Mesodermal cell (in vitro differentiated cells): Measurements from ENCODE around the gene MRPL3.

ENCODE experiments used
- H3K27ac ChIP-seq: 2 replicates; pipeline ENCODE4 v1.7.0; 2013; ENCODE audit warnings: mild to moderate bottlenecking, low read depth, low read length, moderate library complexity; ENCODE audit not compliant: severe bottlenecking
- H3K36me3 ChIP-seq: 2 replicates; pipeline ENCODE4 v1.7.1; 2013; ENCODE audit warnings: mild to moderate bottlenecking, low read length, moderate library complexity; ENCODE audit not compliant: control insufficient read depth, insufficient read depth
- H3K4me1 ChIP-seq: one replicate; pipeline ENCODE4 v1.7.1; 2013; ENCODE audit warnings: mild to moderate bottlenecking, low read length; ENCODE audit not compliant: insufficient read depth, control insufficient read depth, poor library complexity, severe bottlenecking
- H3K4me3 ChIP-seq: 2 replicates; pipeline ENCODE4 v1.7.0; 2013; ENCODE audit warnings: low read length, control low read depth, mild to moderate bottlenecking; ENCODE audit not compliant: insufficient read depth, poor library complexity, severe bottlenecking; ENCODE audit errors: extremely low read depth
- H3K9me3 ChIP-seq: 2 replicates; pipeline ENCODE4 v1.7.1; 2013; ENCODE audit warnings: mild to moderate bottlenecking, low read length, moderate library complexity; ENCODE audit not compliant: control insufficient read depth
- WGBS, 2 experiments: methylation state at CpG; one replicate each; pipeline ENCODE4 v1.1.5; 2013; ENCODE audit warnings: missing lambda C conversion rate in 2 of 2; ENCODE audit not compliant: insufficient coverage in 2 of 2; 5-methylcytosine and 5-hydroxymethylcytosine counted together

The MRPL3 gene

GRCh38 chr3:131458653-131459052, 44.1 kb downstream of the MRPL3 start:
- H3K4me3 ChIP-seq: no peak overlapping the region
- no peaks in the 10 kb centered on the region for H3K9me3 ChIP-seq
- H3K27ac ChIP-seq: no peak overlapping the region
- H3K36me3 ChIP-seq: peaks cover 14% of the 10 kb centered on the region
- 93% methylated on average over 2 to 3 of the region's 3 CpGs for WGBS, 2 experiments
- H3K4me1 ChIP-seq: no peaks in the 10 kb centered on the region

GRCh38 chr3:131457220-131457619, 45.6 kb downstream of the MRPL3 start:
- no peaks in the 10 kb centered on the region for H3K4me1 ChIP-seq
- no CpG with 5 or more reads among the region's 1 CpG for WGBS, 2 experiments
- no peak overlapping the region for H3K4me3 ChIP-seq
- H3K36me3 ChIP-seq: peaks cover 10% of the 10 kb centered on the region
- H3K9me3 ChIP-seq: no peaks in the 10 kb centered on the region
- no peak overlapping the region for H3K27ac ChIP-seq

DNA sequence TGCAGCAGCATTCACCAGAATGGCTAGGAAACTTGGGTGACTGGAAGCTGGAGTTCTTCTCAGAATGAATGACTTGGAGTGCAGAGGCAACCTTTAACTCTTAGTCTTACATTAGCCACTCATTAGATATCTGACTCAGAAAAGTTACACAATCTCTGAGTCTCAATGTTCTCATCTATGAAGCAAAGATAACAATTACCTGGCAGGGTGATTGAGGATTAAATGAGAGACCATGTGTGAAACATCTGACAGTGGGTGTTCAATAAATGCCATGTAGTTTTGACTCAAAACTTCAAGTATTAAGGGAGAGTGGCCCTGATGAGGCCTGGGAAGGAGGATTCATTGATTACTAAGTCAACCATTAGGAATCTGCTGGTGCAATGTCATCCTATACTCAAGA, 48.3 kb downstream of the MRPL3 start:
- Histone ChIP-seq H3K9me3 (no peaks in the 10 kb centered on the region), H3K4me3 (no peak overlapping the region), H3K4me1 (no peaks in the 10 kb centered on the region), H3K27ac (no peak overlapping the region), H3K36me3 (no peaks in the 10 kb centered on the region)

DNA sequence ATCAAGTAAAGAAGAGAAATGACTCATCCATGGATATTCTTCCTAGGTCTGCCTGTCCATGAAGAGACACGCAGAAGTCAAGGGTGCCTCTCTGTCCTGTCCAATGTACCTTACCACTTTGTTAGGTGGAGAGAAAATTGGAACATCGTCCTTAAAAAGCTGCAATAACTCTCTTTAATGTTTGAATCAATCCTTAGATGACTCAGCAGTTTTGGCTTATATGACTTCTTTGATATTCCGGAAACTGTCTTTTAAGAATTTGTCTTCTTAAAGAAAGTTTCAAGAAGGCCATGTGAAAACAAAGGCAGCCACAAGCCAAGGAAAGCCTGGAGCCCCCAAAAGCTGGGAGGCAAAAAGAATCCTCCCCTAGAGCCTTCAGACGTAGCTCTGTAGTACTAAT, 49.2 kb downstream of the MRPL3 start:
- Histone ChIP-seq H3K9me3 (no peaks in the 10 kb centered on the region), H3K27ac (no peak overlapping the region), H3K36me3 (no peaks in the 10 kb centered on the region), H3K4me3 (no peak overlapping the region), H3K4me1 (no peaks in the 10 kb centered on the region)
- 100% methylated on average over 1 of the region's 4 CpGs; no CpG with 5 or more reads in 1 of the 2 experiments for WGBS, 2 experiments

DNA sequence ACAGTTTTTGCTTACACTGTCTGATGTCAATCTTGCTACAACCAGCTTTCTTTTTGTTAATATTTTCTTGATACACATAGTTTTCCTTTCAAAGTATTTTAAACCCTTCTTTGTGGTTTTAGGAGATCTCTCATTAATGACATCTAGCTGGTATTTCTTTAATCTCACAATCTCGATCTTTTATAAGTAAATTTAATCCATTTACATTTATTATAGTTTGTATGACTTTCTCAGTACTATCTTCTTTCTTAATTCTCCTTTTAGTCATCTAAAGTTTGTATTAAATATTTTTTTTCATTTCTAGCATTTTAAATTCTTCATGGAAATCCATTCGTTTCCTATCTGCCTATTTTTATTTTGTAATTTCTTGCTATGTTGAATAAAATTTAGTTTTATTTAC, 55.4 kb downstream of the MRPL3 start:
- Histone ChIP-seq H3K36me3 (no peaks in the 10 kb centered on the region), H3K4me1 (no peaks in the 10 kb centered on the region), H3K4me3 (no peak overlapping the region), H3K27ac (no peak overlapping the region), H3K9me3 (no peaks in the 10 kb centered on the region)
- no CpG with 5 or more reads among the region's 2 CpGs for WGBS, 2 experiments

DNA sequence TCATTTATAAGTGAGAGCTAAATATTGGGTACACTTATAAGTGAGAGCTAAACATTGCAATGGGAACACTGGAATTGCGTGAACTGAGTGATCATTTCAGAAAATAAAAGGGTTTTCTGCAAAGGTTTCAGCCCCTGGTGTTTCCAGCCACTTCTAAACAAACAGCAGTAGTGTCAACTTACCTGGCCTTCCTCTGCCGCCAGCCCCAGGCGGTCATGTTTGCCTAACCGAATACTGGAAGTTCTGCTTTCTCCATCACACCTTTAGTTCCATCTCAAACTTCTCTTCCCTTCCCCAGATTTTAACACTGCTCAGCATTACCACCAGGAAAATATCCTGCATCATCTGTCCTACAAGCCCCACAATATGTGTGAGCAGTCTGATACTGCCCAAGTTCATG, 58.6 kb downstream of the MRPL3 start:
- Histone ChIP-seq H3K36me3 (no peaks in the 10 kb centered on the region), H3K27ac (no peak overlapping the region), H3K4me3 (no peak overlapping the region), H3K4me1 (no peaks in the 10 kb centered on the region), H3K9me3 (no peaks in the 10 kb centered on the region)
- WGBS, 2 experiments: 93 to 94% methylated on average over 3 to 4 of the region's 4 CpGs

DNA sequence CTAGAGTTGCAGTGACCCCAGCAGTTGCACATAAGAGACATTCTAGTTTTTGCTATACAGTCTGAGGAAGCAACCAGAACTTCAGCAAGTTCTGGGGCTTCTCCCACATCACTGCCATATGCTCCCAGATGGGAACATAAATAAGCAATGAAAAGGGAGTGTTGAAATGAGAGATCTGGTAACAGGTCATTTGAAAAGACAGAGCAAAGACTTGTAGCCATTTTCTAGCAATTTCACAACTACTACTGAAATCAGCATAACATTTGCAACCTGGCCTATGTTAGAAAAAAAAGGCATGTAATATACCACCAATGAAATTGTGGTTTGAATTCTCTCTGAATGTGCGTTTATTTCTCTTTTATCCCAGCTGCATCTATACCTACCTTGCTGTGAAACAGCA, 63.7 kb downstream of the MRPL3 start:
- Histone ChIP-seq H3K4me3 (no peak overlapping the region), H3K27ac (no peak overlapping the region), H3K36me3 (no peaks in the 10 kb centered on the region), H3K4me1 (no peaks in the 10 kb centered on the region), H3K9me3 (no peaks in the 10 kb centered on the region)
- WGBS, 2 experiments: 80% methylated on average over 1 of the region's 1 CpG; no CpG with 5 or more reads in 1 of the 2 experiments

GRCh38 chr3:131435000-131435399, 67.8 kb downstream of the MRPL3 start:
- Histone ChIP-seq H3K4me3 (no peak overlapping the region), H3K27ac (no peak overlapping the region), H3K9me3 (no peaks in the 10 kb centered on the region), H3K36me3 (no peaks in the 10 kb centered on the region), H3K4me1 (no peaks in the 10 kb centered on the region)
- no CpG with 5 or more reads among the region's 1 CpG for WGBS, 2 experiments

DNA sequence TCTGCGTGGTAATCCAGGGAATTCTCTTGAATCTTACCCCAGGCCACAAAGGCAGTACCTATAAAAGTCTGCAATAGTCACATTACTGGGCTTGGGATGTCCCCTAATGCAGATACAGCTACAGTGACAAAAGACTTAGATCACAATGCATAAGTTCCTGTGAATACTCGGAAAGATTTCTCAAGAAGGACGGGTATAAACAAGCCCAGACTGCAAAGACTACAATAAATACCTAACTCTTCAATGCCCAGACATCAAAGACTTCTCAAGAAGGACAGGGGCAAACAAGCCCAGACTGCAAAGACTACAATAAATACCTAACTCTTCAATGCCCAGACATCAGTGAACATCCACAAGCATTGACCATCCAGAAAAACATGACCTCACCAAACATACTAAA, 70.3 kb downstream of the MRPL3 start:
- H3K4me1 ChIP-seq: no peaks in the 10 kb centered on the region
- no peak overlapping the region for H3K27ac ChIP-seq
- 93 to 100% methylated on average over 1 to 2 of the region's 3 CpGs for WGBS, 2 experiments
- H3K9me3 ChIP-seq: no peaks in the 10 kb centered on the region
- no peaks in the 10 kb centered on the region for H3K36me3 ChIP-seq
- H3K4me3 ChIP-seq: no peak overlapping the region

GRCh38 chr3:131431754-131432153, 71.0 kb downstream of the MRPL3 start:
- Histone ChIP-seq H3K9me3 (no peaks in the 10 kb centered on the region), H3K4me3 (no peak overlapping the region), H3K4me1 (no peaks in the 10 kb centered on the region), H3K27ac (no peak overlapping the region), H3K36me3 (no peaks in the 10 kb centered on the region)
- 71 to 75% methylated on average over 5 of the region's 5 CpGs for WGBS, 2 experiments

GRCh38 chr3:131427226-131427625, 75.5 kb downstream of the MRPL3 start:
- no peaks in the 10 kb centered on the region for H3K36me3 ChIP-seq
- no peak overlapping the region for H3K27ac ChIP-seq
- no peak overlapping the region for H3K4me3 ChIP-seq
- H3K4me1 ChIP-seq: no peaks in the 10 kb centered on the region
- no peaks in the 10 kb centered on the region for H3K9me3 ChIP-seq
- WGBS, 2 experiments: 79 to 83% methylated on average over 1 to 2 of the region's 2 CpGs
